GM12874 (cell line): ENCODE data around the gene PPP1R12C.

Source experiments
- TF ChIP-seq, protein P1 (sequence below): IDR thresholded peaks from 2 replicates; pipeline ENCODE4 v1.5.1; 2011; ENCODE audit warnings: low read depth, mild to moderate bottlenecking, control low read depth, low read length, moderate library complexity; ENCODE audit not compliant: insufficient read depth

Gene PPP1R12C

DNA sequence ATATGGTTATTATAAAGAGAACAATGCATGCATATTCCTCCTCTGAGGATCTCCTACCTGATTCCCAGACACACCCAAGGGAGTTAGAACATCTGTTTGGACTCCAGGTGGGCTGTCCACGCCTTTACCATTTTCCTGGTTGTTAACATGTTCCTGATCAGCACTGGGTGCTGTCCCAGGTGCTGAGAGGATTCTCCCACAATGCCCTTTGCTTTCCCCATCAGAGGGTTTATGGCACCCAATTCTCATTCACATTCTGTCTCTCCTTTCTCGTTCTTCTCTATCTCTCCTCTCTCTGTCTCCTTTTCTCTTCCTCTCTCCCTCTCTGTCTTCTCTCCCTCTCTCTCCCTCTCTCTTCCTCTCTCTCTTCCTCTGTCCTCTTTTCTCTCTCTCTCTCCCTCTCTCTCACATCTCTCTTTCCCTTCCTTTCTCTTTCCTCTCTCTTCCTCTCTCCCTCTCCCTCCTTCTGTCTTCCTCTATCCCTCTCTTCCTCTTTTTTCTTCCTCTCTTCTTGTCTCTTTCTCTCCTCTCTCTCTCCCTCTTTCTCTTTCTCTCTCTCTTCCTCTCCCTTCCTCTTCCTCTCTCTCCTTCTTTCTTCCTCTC is 51.2 kb downstream of the PPP1R12C start:
- TF ChIP-seq, protein P1, sequence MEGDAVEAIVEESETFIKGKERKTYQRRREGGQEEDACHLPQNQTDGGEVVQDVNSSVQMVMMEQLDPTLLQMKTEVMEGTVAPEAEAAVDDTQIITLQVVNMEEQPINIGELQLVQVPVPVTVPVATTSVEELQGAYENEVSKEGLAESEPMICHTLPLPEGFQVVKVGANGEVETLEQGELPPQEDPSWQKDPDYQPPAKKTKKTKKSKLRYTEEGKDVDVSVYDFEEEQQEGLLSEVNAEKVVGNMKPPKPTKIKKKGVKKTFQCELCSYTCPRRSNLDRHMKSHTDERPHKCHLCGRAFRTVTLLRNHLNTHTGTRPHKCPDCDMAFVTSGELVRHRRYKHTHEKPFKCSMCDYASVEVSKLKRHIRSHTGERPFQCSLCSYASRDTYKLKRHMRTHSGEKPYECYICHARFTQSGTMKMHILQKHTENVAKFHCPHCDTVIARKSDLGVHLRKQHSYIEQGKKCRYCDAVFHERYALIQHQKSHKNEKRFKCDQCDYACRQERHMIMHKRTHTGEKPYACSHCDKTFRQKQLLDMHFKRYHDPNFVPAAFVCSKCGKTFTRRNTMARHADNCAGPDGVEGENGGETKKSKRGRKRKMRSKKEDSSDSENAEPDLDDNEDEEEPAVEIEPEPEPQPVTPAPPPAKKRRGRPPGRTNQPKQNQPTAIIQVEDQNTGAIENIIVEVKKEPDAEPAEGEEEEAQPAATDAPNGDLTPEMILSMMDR = no peak

DNA sequence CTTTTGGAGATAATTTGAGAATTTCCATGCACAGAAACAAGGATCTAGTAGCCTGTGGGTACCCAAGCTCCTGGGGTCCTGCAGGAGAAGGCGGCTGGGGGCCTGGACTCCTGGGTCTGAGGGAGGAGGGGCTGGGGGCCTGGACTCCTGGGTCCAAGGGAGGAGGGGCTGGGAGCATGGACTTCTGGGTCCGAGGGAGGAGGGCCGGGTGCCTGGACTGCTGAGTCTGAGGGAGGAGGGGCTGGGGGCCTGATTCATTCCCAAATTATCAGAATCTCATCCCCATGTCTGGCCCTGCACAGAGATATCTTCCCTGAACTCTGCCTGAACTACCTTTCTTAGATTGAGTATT is 54.0 kb downstream of the PPP1R12C start:
- TF ChIP-seq, protein P1 = no peak

DNA sequence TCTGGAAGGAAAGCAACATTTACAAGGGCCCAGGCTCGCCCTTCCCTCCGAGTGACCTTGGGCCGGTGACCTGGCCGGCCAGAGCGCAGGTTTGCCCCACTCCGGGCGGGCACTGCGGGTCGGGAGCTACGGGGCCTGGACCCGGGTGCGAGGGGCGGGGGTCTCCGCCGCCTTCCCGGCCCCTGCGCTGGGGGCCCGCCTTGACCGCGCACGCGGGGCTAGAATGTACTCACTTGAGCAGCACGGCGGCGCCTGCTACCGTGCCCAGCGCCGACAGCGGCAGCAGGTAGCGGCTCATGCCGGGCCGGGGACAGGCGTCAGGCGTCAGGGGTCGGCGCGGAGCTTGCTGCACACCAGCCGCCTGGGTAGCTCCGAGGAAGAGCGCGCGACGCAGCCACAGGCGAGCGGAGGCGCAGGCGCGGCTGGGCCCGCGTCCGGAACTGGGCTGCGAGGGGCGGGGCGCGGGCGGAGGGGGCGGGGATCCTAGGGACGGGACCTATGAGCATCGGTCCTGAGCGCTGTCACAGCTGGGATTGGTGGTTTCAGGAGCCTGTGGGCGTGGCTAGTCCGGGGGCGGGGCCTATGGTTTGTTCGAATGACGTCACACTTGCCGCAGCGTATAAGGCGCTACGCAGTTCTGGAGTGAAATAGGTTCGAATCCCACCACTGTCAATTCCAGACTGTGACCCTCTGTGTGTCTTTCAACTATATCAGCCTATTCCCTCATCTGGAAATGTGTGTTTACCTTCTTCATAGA is 54.5 kb downstream of the PPP1R12C start, which contains the start of gene RDH13:
Gene RDH13, minus strand, starts transcription at position 414 of the 757 bp plus-strand sequence. Its CDS starts 116 bp downstream, at position 298.
- TF ChIP-seq, protein P1 = no peak

DNA sequence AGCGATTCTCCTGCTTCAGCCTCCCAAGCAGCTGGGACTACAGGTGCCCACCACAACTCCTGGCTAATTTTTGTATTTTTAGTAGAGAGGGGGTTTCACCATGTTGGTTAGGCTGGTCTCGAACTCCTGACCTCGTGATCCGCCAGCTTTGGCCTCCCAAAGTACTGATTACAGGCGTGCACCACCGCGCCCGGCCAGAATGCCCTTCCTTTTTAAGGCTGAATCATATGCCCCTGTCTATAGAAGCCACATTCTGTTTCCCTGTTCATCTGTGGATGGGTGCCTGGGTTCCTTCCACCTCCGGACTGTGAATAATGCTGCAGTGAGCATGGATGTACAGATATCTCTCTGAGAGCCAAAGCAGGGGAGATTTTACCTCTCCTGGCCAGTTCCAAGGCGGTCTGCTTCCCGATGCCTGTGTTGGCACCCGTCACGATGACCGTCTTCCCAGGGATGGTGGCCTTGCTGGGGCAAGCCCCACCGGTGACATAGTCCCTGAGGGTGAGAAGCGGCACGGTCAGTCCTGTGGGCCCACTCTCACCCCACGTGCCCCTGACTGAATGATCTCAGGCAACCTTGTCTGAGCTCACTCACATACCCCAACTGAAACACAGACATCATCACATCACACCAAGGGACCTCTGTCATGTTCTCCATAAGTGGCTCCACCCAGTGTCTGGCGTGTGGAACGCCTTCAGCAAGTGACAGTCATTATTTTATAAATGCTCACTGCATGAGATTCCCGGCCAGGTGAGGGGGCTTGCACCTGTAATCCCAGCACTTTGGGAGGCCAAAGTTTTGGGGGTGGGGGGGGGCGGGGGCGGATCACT is 58.4 kb downstream of the PPP1R12C start:
- TF ChIP-seq, protein P1 = no peak

DNA sequence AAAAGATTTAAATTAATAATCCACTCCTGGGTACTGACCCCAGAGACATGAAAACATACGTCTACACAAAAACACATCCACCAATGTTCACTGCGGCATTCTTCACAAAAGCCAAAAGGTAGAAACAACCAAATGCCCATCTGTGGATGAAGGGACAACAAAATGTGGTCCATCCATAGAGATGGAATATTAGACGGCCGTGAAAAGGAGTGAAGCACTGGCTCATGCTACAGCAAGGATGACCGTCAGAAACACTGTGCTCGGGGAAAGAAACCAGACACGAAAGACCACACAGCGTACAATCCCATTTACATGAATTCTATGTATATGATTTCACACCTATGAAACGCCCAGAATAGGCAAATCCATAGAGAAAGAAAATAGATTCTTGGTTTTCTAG is 60.6 kb downstream of the PPP1R12C start:
- TF ChIP-seq, protein P1 = no peak

DNA sequence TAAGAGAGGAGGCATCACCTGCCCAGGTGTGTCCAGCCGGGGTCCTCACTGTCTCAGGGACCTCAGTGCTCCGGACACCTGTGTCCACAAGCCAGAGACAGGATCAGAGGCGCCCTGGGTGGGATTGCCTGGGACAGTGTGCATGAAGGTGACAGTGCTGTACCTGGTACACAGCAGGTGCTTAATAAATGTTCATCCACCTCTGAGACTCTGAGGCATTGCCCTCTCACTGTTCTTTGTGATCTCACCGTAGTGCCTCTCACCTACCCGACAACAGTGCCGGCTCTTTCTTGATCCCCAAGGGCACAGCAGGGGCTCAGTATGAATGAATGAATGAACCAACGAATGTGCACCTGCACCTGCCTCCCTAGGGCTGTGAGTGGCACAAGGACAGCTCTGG is 63.7 kb downstream of the PPP1R12C start:
- TF ChIP-seq, protein P1 = no peak

DNA sequence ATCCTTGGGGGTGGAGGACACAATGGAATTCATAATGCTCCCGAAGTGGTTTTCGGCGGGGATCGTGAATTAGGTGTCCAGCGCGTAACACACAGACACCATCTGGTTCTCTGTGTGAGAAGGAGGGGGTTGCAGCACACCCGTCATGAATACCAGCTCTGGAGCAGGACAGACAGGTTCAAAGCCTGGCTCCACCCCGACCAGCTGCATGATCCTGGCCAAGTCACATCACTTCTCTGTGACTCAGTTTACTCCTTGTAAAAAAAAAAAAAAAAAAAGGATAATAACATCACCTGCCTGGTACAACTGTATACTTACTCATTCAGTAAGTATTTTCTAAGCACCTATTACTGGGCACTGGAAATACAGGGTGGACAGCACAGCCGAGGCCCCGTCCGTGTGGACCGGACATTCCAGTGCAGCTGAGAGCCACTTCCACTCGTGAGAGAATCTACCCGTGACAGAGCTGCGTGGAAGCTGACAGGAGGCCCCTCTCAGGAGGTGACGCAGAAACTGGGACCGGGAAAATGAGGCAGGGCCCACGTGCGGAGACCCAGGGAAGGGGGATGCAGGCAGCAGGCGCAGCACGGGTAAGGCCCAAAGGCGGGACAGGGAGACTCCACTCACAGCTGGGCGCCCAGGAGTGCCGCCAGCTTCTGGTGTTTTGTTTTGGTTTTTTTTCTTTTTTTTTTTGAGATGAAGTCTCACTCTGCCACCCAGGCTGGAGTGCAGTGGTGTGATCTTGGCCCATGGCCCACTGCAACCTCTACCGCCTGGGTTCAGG is 66.5 kb downstream of the PPP1R12C start:
- TF ChIP-seq, protein P1 = no peak
